ENCODE measurements around the gene ZNF511. TPM values are rescaled to one million over a fixed set of nuclear protein-coding genes. Genes with fewer than 3 reads are reported as not detected.

Gene ZNF511
- total and polyA plus RNA-seq, 2 donors (not counting 1 experiment from before 2014, with no cell fraction given): 30.7 to 45.1 TPM

GRCh38 chr10:133292919-133293809 is 15.6 kb upstream of the ZNF511 start:
- no peak overlapping the region for H3K4me3 ChIP-seq (ENCODE audit: control extremely low read depth in 1 of 5, extremely low read depth in 1 of 5, insufficient read depth in 1 of 5, low read depth in 2 of 5, low read length in 4 of 5)
- Mint-ChIP-seq H3K4me3 (no peak overlapping the region), H3K9me3 (ENCODE audit: insufficient read depth) (no peaks in the 10 kb centered on the region), H3K27me3 (no peaks in the 10 kb centered on the region), H3K4me1 (no peaks in the 10 kb centered on the region), H3K27ac (no peak overlapping the region)
- WGBS (ENCODE audit: insufficient coverage): 94% methylated on average over 34 of the region's 38 CpGs
- H3K9me3 ChIP-seq (ENCODE audit: control extremely low read depth in 1 of 3, control insufficient read depth in 2 of 3, insufficient read depth in 1 of 3, low read length in 2 of 3): no peaks in the 10 kb centered on the region
- peaks cover 7% of the 10 kb centered on the region for H4K20me1 ChIP-seq (ENCODE audit: control insufficient read depth, insufficient read depth, low read length, poor library complexity, severe bottlenecking)
- H3K79me2 ChIP-seq (ENCODE audit: control insufficient read depth, insufficient read depth, low read length): no peaks in the 10 kb centered on the region
- H2AFZ ChIP-seq (ENCODE audit: insufficient read depth, low read depth, low read length, poor library complexity, severe bottlenecking): no peak overlapping the region
- ChIA-PET POLR2A (no interaction called here), CTCF (no interaction called here)
- H3K4me1 ChIP-seq (ENCODE audit: control insufficient read depth in 2 of 2, insufficient read depth in 2 of 2, low read length in 2 of 2): no peaks in the 10 kb centered on the region
- no peak overlapping the region for H3K9ac ChIP-seq (ENCODE audit: low read length)
- no peaks in the 10 kb centered on the region for H3K27me3 ChIP-seq (replicated peaks in 1 of 4; ENCODE audit: control extremely low read depth in 1 of 4, control insufficient read depth in 3 of 4, insufficient read depth in 4 of 4, low read length in 3 of 4)
- intact Hi-C loops (cut with micrococcal nuclease): no loop called here
- H3K27ac ChIP-seq (ENCODE audit: low read length in 2 of 2): no peak overlapping the region
- ATAC-seq (ENCODE audit: low read depth) (no peak), DNase-seq (no peak)
- no peak overlapping the region for H3K4me2 ChIP-seq (replicated peaks; ENCODE audit: low read depth, low read length, poor library complexity, severe bottlenecking)
- H3K36me3 ChIP-seq (replicated peaks in 1 of 2; ENCODE audit: control extremely low read depth in 1 of 2, control insufficient read depth in 1 of 2, extremely low read depth in 1 of 2, insufficient read depth in 2 of 2, low read length in 1 of 2): peaks cover 1 to 77% of the 10 kb centered on the region in 2 experiments
- TF ChIP-seq EZH2 (IDR thresholded peaks at IDR 0.05; ENCODE audit: borderline replicate concordance, insufficient read depth, low read depth, low read length, poor library complexity, severe bottlenecking) (no peak), CTCF (IDR thresholded peaks at IDR 0.05) (no peak)

- Histone ChIP-seq H3K9ac (ENCODE audit: low read length) (no peak overlapping the region), H4K20me1 (ENCODE audit: control insufficient read depth, insufficient read depth, low read length, poor library complexity, severe bottlenecking) (peaks cover 12% of the 10 kb centered on the region), H3K4me1 (ENCODE audit: control insufficient read depth in 2 of 2, insufficient read depth in 2 of 2, low read length in 2 of 2) (no peaks in the 10 kb centered on the region), H3K79me2 (ENCODE audit: control insufficient read depth, insufficient read depth, low read length) (no peaks in the 10 kb centered on the region), H3K4me2 (replicated peaks; ENCODE audit: low read depth, low read length, poor library complexity, severe bottlenecking) (no peak overlapping the region), H3K36me3 (replicated peaks in 1 of 2; ENCODE audit: control extremely low read depth in 1 of 2, control insufficient read depth in 1 of 2, extremely low read depth in 1 of 2, insufficient read depth in 2 of 2, low read length in 1 of 2) (peaks cover 1 to 78% of the 10 kb centered on the region in 2 experiments), H3K27ac (ENCODE audit: low read length in 2 of 2) (no peak overlapping the region), H2AFZ (ENCODE audit: insufficient read depth, low read depth, low read length, poor library complexity, severe bottlenecking) (no peak overlapping the region), H3K9me3 (ENCODE audit: control extremely low read depth in 1 of 3, control insufficient read depth in 2 of 3, insufficient read depth in 1 of 3, low read length in 2 of 3) (no peaks in the 10 kb centered on the region), H3K4me3 (ENCODE audit: control extremely low read depth in 1 of 5, extremely low read depth in 1 of 5, insufficient read depth in 1 of 5, low read depth in 2 of 5, low read length in 4 of 5) (no peak overlapping the region), H3K27me3 (replicated peaks in 1 of 4; ENCODE audit: control extremely low read depth in 1 of 4, control insufficient read depth in 3 of 4, insufficient read depth in 4 of 4, low read length in 3 of 4) (no peaks in the 10 kb centered on the region)
- Mint-ChIP-seq H3K4me1 (no peaks in the 10 kb centered on the region), H3K27me3 (no peaks in the 10 kb centered on the region), H3K27ac (no peak overlapping the region), H3K9me3 (ENCODE audit: insufficient read depth) (no peaks in the 10 kb centered on the region), H3K4me3 (no peak overlapping the region)
- ATAC-seq (ENCODE audit: low read depth) (no peak), DNase-seq (no peak)
- POLR2A ChIA-PET: no interaction called here
- intact Hi-C loops (cut with micrococcal nuclease): no loop called here
- no peak for TF ChIP-seq EZH2 (IDR thresholded peaks at IDR 0.05; ENCODE audit: borderline replicate concordance, insufficient read depth, low read depth, low read length, poor library complexity, severe bottlenecking)
- CTCF ChIA-PET: no interaction called here
- 99% methylated on average over 8 of the region's 10 CpGs for WGBS (ENCODE audit: insufficient coverage)
These were observed 14.9 kb upstream of the ZNF511 start for GRCh38 chr10:133293810-133294119.
